Thyroid gland (tissue), 4 donors: ENCODE data around the gene PGF.

ENCODE experiments used
- CTCF ChIP-seq, 6 experiments: fragments of 200-600 bp in 3 of 6; fragments of 450-650 bp in 3 of 6; sonication (generic) in 3 of 6; IDR thresholded peaks; one replicate each; pipeline ENCODE4 v1.5.1; 2016 to 2019; ENCODE audit warnings: antibody characterized with exemption in 6 of 6, mild to moderate bottlenecking in 2 of 6, inconsistent platforms in 1 of 6, moderate library complexity in 1 of 6
- POLR2A ChIP-seq, 2 donors: fragments of 450-650 bp; IDR thresholded peaks; one replicate each; pipeline ENCODE4 v1.6.1; 2017; ENCODE audit warnings: antibody characterized with exemption in 2 of 2, mild to moderate bottlenecking in 2 of 2, moderate library complexity in 1 of 2

- no peak for TF ChIP-seq POLR2A (IDR thresholded peaks at IDR 0.05)
- TF ChIP-seq CTCF (IDR thresholded peaks at IDR 0.05) = no peak
Observed at GRCh38 chr14:74912111-74912510, 43.3 kb downstream of the PGF start.
